Mesothelial cell of epicardium (in vitro differentiated cells): ENCODE results near the gene MON1B. TPM values are rescaled to one million over a fixed set of nuclear protein-coding genes. Genes with fewer than 3 reads are reported as not detected.

ENCODE experiments used
- DNase-seq, 2 experiments: peaks; one replicate each; pipeline ENCODE4 v3.0.0; 2021; ENCODE audit warnings: low spot score in 2 of 2; ENCODE audit not compliant: unreplicated experiment in 2 of 2
- H3K27ac Mint-ChIP-seq: 2 replicates; pipeline ENCODE4 v1.8.0; 2021; ENCODE audit warnings: mixed read lengths
- H3K27me3 Mint-ChIP-seq: 2 replicates; pipeline ENCODE4 v1.8.0; 2021; ENCODE audit warnings: low read depth, mixed read lengths
- H3K36me3 Mint-ChIP-seq: 2 replicates; pipeline ENCODE4 v1.8.0; 2021; ENCODE audit warnings: mixed read lengths
- H3K4me1 Mint-ChIP-seq: 2 replicates; pipeline ENCODE4 v1.8.0; 2021; ENCODE audit warnings: mixed read lengths
- H3K4me3 Mint-ChIP-seq: 2 replicates; pipeline ENCODE4 v1.8.0; 2021; ENCODE audit warnings: mild to moderate bottlenecking, moderate library complexity, mixed read lengths
- H3K9me3 Mint-ChIP-seq: 2 replicates; pipeline ENCODE4 v1.8.0; 2021; ENCODE audit warnings: mixed read lengths
- CTCF ChIP-seq: fragments of 200-600 bp; sonication (generic); IDR thresholded peaks from one replicate; pipeline ENCODE4 v1.5.0; 2021; ENCODE audit warnings: antibody characterized with exemption; ENCODE audit not compliant: unreplicated experiment
- total RNA-seq: library from RNA; stranded (reverse); gene quantifications from 3 replicates; pipeline ENCODE4 v1.2.1, GENCODE V29; 2021

Gene MON1B
- 35.2 to 39.8 TPM (median 36.7 TPM) in 3 replicates for total RNA-seq

DNA sequence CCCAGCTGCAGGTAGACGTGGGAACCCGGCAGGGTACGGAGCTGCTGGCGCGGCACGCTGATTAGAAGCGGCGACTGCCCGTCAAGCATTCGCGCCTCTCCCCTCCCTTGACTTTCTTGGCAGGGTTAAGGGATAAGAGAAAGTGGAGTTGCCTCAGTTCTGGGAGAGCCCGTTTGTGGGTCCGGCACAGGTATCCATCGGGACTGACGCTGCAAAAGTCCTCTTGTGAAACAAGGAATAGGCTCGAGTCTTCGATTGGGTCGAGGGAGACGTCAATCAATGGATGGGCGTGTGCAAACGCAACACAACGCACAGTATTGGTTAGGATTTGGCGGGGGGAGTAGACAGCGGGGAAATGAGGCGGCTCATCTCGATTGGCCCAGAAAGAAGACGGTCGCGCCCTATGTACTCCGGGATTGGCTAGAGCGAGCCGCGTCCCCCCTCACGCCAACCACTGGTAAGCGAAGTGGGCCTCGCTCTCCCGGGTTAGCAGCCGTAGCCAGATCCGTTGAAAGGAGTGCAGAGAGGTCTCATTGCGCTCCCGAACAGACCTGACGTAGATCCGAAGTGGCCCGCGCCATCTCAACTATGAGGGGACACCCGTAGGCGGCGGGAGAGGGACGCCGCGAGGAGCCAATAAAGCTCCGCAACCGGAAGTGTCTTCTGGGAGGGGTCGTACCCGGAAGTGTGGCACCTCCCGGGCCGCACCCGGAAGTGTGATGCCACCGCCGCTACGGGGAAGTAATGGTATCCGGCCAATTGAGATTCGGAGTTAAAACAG is at the start of gene MON1B:
Gene MON1B (plus strand): TSS at position 713 of the 781 bp plus-strand sequence. CDS start 296 bp downstream, outside the sequence.
- DNase-seq: peak; percentile 88 to 94
- Mint-ChIP-seq H3K4me1 (peaks cover 23% of the 10 kb centered on the region), H3K4me3 (peak within 1 kb of the TSS; percentile 90), H3K27me3 (no peaks in the 10 kb centered on the region), H3K9me3 (no peaks in the 10 kb centered on the region), H3K27ac (peak within 1 kb of the TSS; percentile 99), H3K36me3 (peaks cover 8% of the 10 kb centered on the region)
- no peak for TF ChIP-seq CTCF

GRCh38 chr16:77143364-77143763 is 47.6 kb upstream of the MON1B start:
- no peak for DNase-seq
- TF ChIP-seq CTCF: no peak
- H3K4me3 Mint-ChIP-seq: no peak overlapping the region
- H3K36me3 Mint-ChIP-seq: peaks cover 5% of the 10 kb centered on the region
- H3K4me1 Mint-ChIP-seq: no peaks in the 10 kb centered on the region
- H3K27ac Mint-ChIP-seq: no peak overlapping the region
- H3K9me3 Mint-ChIP-seq: peaks cover 15% of the 10 kb centered on the region
- H3K27me3 Mint-ChIP-seq: no peaks in the 10 kb centered on the region

- Mint-ChIP-seq H3K4me3 (no peak overlapping the region), H3K27me3 (peaks cover 12% of the 10 kb centered on the region), H3K9me3 (peaks cover 21% of the 10 kb centered on the region), H3K36me3 (peaks cover 5% of the 10 kb centered on the region), H3K27ac (no peak overlapping the region), H3K4me1 (no peaks in the 10 kb centered on the region)
- no peak for TF ChIP-seq CTCF
- DNase-seq: no peak
Observed at GRCh38 chr16:77148121-77148520, 42.9 kb upstream of the MON1B start.

DNA sequence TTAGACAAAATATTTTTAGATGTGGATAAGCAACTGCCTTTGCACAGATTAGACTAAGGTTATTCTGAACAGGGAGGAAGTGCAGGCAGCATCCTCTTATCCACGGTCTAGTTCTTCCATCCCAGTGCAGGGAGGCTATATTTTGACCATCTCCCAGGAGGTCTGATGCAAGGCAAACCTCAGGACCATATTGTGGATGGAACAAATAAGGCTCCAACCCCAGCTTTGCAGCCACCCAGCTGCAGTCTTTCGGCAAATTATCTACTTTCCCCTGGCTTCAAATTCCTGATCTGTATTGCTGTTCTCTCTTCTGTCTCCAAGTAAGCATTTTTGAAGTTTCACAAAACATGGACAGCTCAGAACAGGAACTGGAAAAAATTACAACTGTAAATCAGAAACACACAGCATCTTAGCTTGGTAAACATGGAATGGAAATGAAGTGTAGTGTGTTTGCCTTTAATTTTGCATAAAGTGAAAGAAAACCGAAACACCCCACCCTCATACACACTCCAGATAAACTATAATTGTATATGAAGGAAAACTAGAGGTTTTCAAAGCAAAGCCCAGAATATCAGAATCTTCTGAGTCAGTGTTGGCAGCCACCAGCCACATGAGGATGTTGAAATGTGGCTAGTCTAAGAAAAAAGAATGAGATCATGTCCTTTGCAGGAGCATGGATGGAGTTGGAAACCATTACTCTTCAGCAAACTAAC is 33.5 kb upstream of the MON1B start:
- H3K36me3 Mint-ChIP-seq: no peaks in the 10 kb centered on the region
- no peak overlapping the region for H3K4me3 Mint-ChIP-seq
- no peak for TF ChIP-seq CTCF
- H3K4me1 Mint-ChIP-seq: peaks cover 5% of the 10 kb centered on the region
- no peak for DNase-seq
- H3K9me3 Mint-ChIP-seq: no peaks in the 10 kb centered on the region
- H3K27ac Mint-ChIP-seq: no peak overlapping the region
- H3K27me3 Mint-ChIP-seq: peaks cover 34% of the 10 kb centered on the region

- Mint-ChIP-seq H3K36me3 (no peaks in the 10 kb centered on the region), H3K9me3 (no peaks in the 10 kb centered on the region), H3K4me1 (peaks cover 5% of the 10 kb centered on the region), H3K27me3 (peaks cover 37% of the 10 kb centered on the region), H3K27ac (no peak overlapping the region), H3K4me3 (no peak overlapping the region)
- no peak for DNase-seq
- no peak for TF ChIP-seq CTCF
Observed at GRCh38 chr16:77158293-77158692, 32.7 kb upstream of the MON1B start.
